HG03354 (cell line): ENCODE measurements around the gene CEACAM16.

Source experiments
- ATAC-seq: cut with Tn5 transposase; IDR thresholded peaks from one replicate; pipeline ENCODE4 v1.9.1; 2021; ENCODE audit warnings: mild to moderate bottlenecking; ENCODE audit not compliant: unreplicated experiment, poor library complexity, severe bottlenecking

The CEACAM16 gene

GRCh38 chr19:44741841-44742329 is 42.9 kb downstream of the CEACAM16 start:
- no peak for ATAC-seq

- no peak for ATAC-seq
These were observed 43.5 kb downstream of the CEACAM16 start for GRCh38 chr19:44742330-44743061.

- no peak for ATAC-seq
These were observed 46.0 kb downstream of the CEACAM16 start for GRCh38 chr19:44744871-44745332.

- no peak for ATAC-seq
These were observed 46.4 kb downstream of the CEACAM16 start for GRCh38 chr19:44745341-44745831.

- ATAC-seq: no peak
These were observed 47.1 kb downstream of the CEACAM16 start for GRCh38 chr19:44745887-44746600.

- ATAC-seq: no peak
These were observed 47.6 kb downstream of the CEACAM16 start for GRCh38 chr19:44746616-44746945.

- ATAC-seq: peak; percentile 47
These were observed 48.2 kb downstream of the CEACAM16 start for GRCh38 chr19:44746946-44747738.

- peak; percentile 7 for ATAC-seq
These were observed 48.9 kb downstream of the CEACAM16 start for GRCh38 chr19:44747739-44748425.

GRCh38 chr19:44748426-44749254 is 49.7 kb downstream of the CEACAM16 start, which contains the start of gene BCL3:
Gene BCL3 (plus strand): TSS chr19:44748708. CDS start chr19:44748791, 83 bp downstream.
- peak; percentile 28 for ATAC-seq

- no peak for ATAC-seq
These were observed 50.3 kb downstream of the CEACAM16 start for GRCh38 chr19:44749292-44749691.

GRCh38 chr19:44749994-44750393 is 51.0 kb downstream of the CEACAM16 start:
- ATAC-seq: no peak

GRCh38 chr19:44752123-44752815 is 53.3 kb downstream of the CEACAM16 start:
- no peak for ATAC-seq

- peak; percentile 77 for ATAC-seq
These were observed 54.1 kb downstream of the CEACAM16 start for GRCh38 chr19:44752816-44753625.

- no peak for ATAC-seq
These were observed 54.6 kb downstream of the CEACAM16 start for GRCh38 chr19:44753626-44753931.

- ATAC-seq: peak; percentile 27
These were observed 55.2 kb downstream of the CEACAM16 start for GRCh38 chr19:44753932-44754749.

GRCh38 chr19:44754750-44755080 is 55.8 kb downstream of the CEACAM16 start:
- ATAC-seq: no peak

- no peak for ATAC-seq
These were observed 56.3 kb downstream of the CEACAM16 start for GRCh38 chr19:44755219-44755618.
